ENCODE measurements around the gene SESTD1. TPM values are rescaled to one million over a fixed set of nuclear protein-coding genes. Genes with fewer than 3 reads are reported as not detected.
"Not testable (repeated sequence)": the region's sequence is repeated elsewhere in the genome, so short reads cannot be mapped to it uniquely, and the experiment has no call there.

Gene SESTD1
- total and polyA plus RNA-seq, 9 of the 15 experiments (the other 6 are each of a cell fraction or from before 2014, with no cell fraction given), result 0.32 to 5.6 (median 2.1) TPM

DNA sequence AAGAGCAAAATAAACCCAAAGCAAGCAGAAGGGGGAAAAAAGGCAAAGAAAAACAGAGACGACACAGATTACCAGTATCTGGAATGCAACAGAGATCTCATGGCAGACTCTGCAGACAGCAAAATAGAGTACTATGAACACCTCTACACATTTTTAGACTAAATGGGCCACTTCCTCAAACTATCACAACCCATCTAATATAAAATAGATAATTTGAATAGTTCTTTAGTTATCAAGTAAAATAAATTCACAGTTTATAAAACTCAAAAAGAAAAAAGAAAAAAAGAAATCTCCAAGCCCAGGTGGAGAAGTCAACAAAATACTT is 16.6 kb downstream of the SESTD1 start (continued):
- TF ChIP-seq ZNF12 (CRISPR knock-in tag; IDR thresholded peaks at IDR 0.05), result no peak

DNA sequence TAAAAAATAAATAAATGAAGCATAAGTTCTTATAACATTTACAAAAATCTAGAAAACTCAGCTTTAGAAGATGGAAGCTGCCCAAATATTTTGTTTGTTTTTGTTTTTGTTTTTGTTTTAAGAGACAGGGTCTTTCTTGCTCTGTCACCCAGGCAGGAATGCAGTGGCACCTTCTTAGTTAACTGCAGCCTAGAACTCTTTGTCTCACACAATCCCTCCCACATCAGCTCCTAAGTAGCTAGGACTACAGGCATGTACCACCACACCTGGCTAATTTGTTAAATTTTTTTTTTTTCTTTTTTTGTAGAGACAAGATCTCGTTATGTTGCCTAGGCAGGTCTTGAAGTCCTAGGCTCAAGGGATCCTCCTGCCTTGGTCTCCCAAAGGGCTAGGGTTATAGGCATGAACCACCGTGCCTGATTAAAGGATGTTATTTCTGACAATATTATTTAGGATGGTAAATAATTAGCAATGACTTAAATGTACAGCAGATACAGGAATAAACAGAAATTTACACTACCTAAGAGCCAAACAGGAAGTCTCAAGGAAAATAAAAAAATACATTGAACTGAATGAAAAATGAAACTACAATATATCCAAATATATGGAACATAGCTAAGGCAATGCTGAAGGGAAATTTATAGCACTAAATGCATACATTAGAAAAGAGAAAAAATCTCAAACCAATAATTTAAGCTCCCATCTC is 17.2 kb downstream of the SESTD1 start:
- Histone ChIP-seq H3K4me2 (ENCODE audit: insufficient read depth, low read length) (no peak overlapping the region), H3K4me3 (no peak overlapping the region), H4K20me1 (replicated peaks; ENCODE audit: control insufficient read depth, insufficient read depth, low read length) (no peaks in the 10 kb centered on the region), H3K79me2 (ENCODE audit: control insufficient read depth, insufficient read depth, low read length) (no peaks in the 10 kb centered on the region), H3K9me1 (ENCODE audit: control insufficient read depth, insufficient read depth, low read length) (no peaks in the 10 kb centered on the region), H3K9me3 (replicated peaks; ENCODE audit: control insufficient read depth, insufficient read depth, low read depth, low read length) (no peaks in the 10 kb centered on the region), H3K36me3 (ENCODE audit: control insufficient read depth, insufficient read depth, low read length) (no peaks in the 10 kb centered on the region), H3K27me3 (ENCODE audit: control insufficient read depth in 2 of 2, insufficient read depth in 2 of 2, low read length in 2 of 2) (no peaks in the 10 kb centered on the region), H2AFZ (ENCODE audit: low read depth, low read length) (no peak overlapping the region), H3K4me1 (replicated peaks in 1 of 2; ENCODE audit: control insufficient read depth in 2 of 2, insufficient read depth in 2 of 2, low read length in 2 of 2) (no peaks in the 10 kb centered on the region), H3K9ac (ENCODE audit: insufficient read depth in 1 of 2, low read depth in 2 of 2, low read length in 2 of 2) (no peak overlapping the region), H3K27ac (ENCODE audit: extremely low read depth, low read depth, low read length) (no peak overlapping the region)
- BruUV-seq (replicated peaks), result no TSS peak
- ChIA-PET POLR2A (interaction anchor here (0.6 kb wide), 2 partner anchors 28 to 120 kb away, joined by 3 read pairs; no protein-coding TSS in a partner anchor), CTCF (ENCODE audit: low intra/inter-chr PET ratio) (no interaction called here)
- ATAC-seq, result no peak
- WGBS (ENCODE audit: insufficient coverage, low coverage, missing lambda C conversion rate), result 5% methylated on average over 2 of the region's 2 CpGs
- in situ Hi-C loops (cut with MboI), result no loop called here
- FAIRE-seq, result no peak
- DNase-seq (ENCODE audit: extremely low read depth in 1 of 4, low spot score in 3 of 4), result no peak
- TF ChIP-seq, protein P1, sequence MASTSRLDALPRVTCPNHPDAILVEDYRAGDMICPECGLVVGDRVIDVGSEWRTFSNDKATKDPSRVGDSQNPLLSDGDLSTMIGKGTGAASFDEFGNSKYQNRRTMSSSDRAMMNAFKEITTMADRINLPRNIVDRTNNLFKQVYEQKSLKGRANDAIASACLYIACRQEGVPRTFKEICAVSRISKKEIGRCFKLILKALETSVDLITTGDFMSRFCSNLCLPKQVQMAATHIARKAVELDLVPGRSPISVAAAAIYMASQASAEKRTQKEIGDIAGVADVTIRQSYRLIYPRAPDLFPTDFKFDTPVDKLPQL (IDR thresholded peaks at IDR 0.05; ENCODE audit: extremely low read depth, insufficient read length), result no peak
- no peak for TF ChIP-seq SRSF3 (IDR thresholded peaks at IDR 0.05; ENCODE audit: insufficient read depth, low read length)
- intact Hi-C loops (cut with micrococcal nuclease), result no loop called here

GRCh38 chr2:179245843-179246242 is 18.8 kb downstream of the SESTD1 start:
- FAIRE-seq; H3K27me3 ChIP-seq (ENCODE audit: control insufficient read depth in 2 of 2, insufficient read depth in 2 of 2, low read length in 2 of 2); H2AFZ ChIP-seq (ENCODE audit: low read depth, low read length); ATAC-seq; H3K4me2 ChIP-seq (ENCODE audit: insufficient read depth, low read length); H4K20me1 ChIP-seq (replicated peaks; ENCODE audit: control insufficient read depth, insufficient read depth, low read length); H3K4me3 ChIP-seq; H3K9ac ChIP-seq (ENCODE audit: insufficient read depth in 1 of 2, low read depth in 2 of 2, low read length in 2 of 2); H3K4me1 ChIP-seq (replicated peaks in 1 of 2; ENCODE audit: control insufficient read depth in 2 of 2, insufficient read depth in 2 of 2, low read length in 2 of 2); H3K79me2 ChIP-seq (ENCODE audit: control insufficient read depth, insufficient read depth, low read length); BruUV-seq (replicated peaks); H3K9me1 ChIP-seq (ENCODE audit: control insufficient read depth, insufficient read depth, low read length); DNase-seq (ENCODE audit: extremely low read depth in 1 of 4, low spot score in 3 of 4); H3K27ac ChIP-seq (ENCODE audit: extremely low read depth, low read depth, low read length); in situ Hi-C loops (cut with MboI); H3K9me3 ChIP-seq (replicated peaks; ENCODE audit: control insufficient read depth, insufficient read depth, low read depth, low read length); POLR2A ChIA-PET; intact Hi-C loops (cut with micrococcal nuclease); H3K36me3 ChIP-seq (ENCODE audit: control insufficient read depth, insufficient read depth, low read length): not testable (repeated sequence)
- CTCF ChIA-PET (ENCODE audit: low intra/inter-chr PET ratio), result interaction anchor here (0.7 kb wide), 1 partner anchor 1168 kb away, joined by 5 read pairs; no protein-coding TSS in a partner anchor
- 5% methylated on average over 10 of the region's 10 CpGs for WGBS (ENCODE audit: insufficient coverage, low coverage, missing lambda C conversion rate)

All from K562 (cell line).